Hepatocyte (in vitro differentiated cells): Measurements from ENCODE around the gene AMIGO3. TPM values are rescaled to one million over a fixed set of nuclear protein-coding genes. Genes with fewer than 3 reads are reported as not detected.

Experiments
- DNase-seq: peaks from one replicate; pipeline ENCODE4 v3.0.0-alpha.2; 2016; ENCODE audit warnings: low spot score
- H2AFZ ChIP-seq: fragments of 200-600 bp; sonication (generic); 2 replicates; pipeline ENCODE4 v1.6.0; 2016; ENCODE audit warnings: antibody characterized with exemption, mild to moderate bottlenecking
- H3K27ac ChIP-seq: fragments of 200-600 bp; sonication (generic); 2 replicates; pipeline ENCODE4 v1.5.1; 2016; ENCODE audit warnings: mild to moderate bottlenecking
- H3K27me3 ChIP-seq: fragments of 200-600 bp; sonication (generic); 2 replicates; pipeline ENCODE4 v1.6.1; 2016
- H3K36me3 ChIP-seq: fragments of 200-600 bp; sonication (generic); replicated peaks from 2 replicates; pipeline ENCODE4 v1.5.1; 2016; ENCODE audit warnings: low read depth; ENCODE audit not compliant: insufficient read depth
- H3K4me1 ChIP-seq: fragments of 200-600 bp; sonication (generic); 2 replicates; pipeline ENCODE4 v1.5.1; 2016; ENCODE audit warnings: mild to moderate bottlenecking, moderate library complexity; ENCODE audit not compliant: insufficient read depth
- H3K4me2 ChIP-seq: fragments of 200-600 bp; sonication (generic); 2 replicates; pipeline ENCODE4 v1.6.0; 2016
- H3K4me3 ChIP-seq: fragments of 200-600 bp; sonication (generic); 2 replicates; pipeline ENCODE4 v1.5.1; 2016; ENCODE audit warnings: mild to moderate bottlenecking
- H3K79me2 ChIP-seq: fragments of 200-600 bp; sonication (generic); 2 replicates; pipeline ENCODE4 v1.6.0; 2017; ENCODE audit warnings: mild to moderate bottlenecking
- H3K9me2 ChIP-seq: fragments of 200-600 bp; sonication (generic); replicated peaks from 2 replicates; pipeline ENCODE4 v1.6.0; 2017; ENCODE audit warnings: mild to moderate bottlenecking; ENCODE audit not compliant: insufficient read depth
- H3K9me3 ChIP-seq: fragments of 200-600 bp; sonication (generic); 2 replicates; pipeline ENCODE4 v1.5.1; 2016; ENCODE audit warnings: low read depth, mild to moderate bottlenecking
- H4K20me1 ChIP-seq: fragments of 200-600 bp; sonication (generic); 2 replicates; pipeline ENCODE4 v1.6.0; 2016; ENCODE audit warnings: mild to moderate bottlenecking; ENCODE audit not compliant: insufficient read depth, poor library complexity, severe bottlenecking
- EZH2 ChIP-seq: fragments of 200-600 bp; sonication (generic); IDR thresholded peaks from 2 replicates; pipeline ENCODE4 v1.6.1; 2016; ENCODE audit warnings: antibody characterized with exemption, mild to moderate bottlenecking, borderline replicate concordance
- EZH2phosphoT487 ChIP-seq: fragments of 200-600 bp; sonication (generic); IDR thresholded peaks from one replicate; pipeline ENCODE4 v1.6.1; 2018; ENCODE audit warnings: antibody characterized with exemption, mild to moderate bottlenecking, low read depth, moderate library complexity; ENCODE audit not compliant: unreplicated experiment, severe bottlenecking
- WGBS: methylation state at CpG from one replicate; pipeline ENCODE4 v1.1.6; 2016; ENCODE audit warnings: low lambda C conversion rate; ENCODE audit errors: missing lambda C conversion rate; 5-methylcytosine and 5-hydroxymethylcytosine counted together
- polyA plus RNA-seq: library from polyadenylated mRNA; unstranded; fragments of >200 nt; fragmentation: Nextera tagmentation; extraction: Ambion mirVana; gene quantifications from 2 replicates; pipeline ENCODE4 v1.2.1, GENCODE V29; 2016
- total RNA-seq: library from RNA; depleted of rRNA; stranded (reverse); fragments of >200 nt; gene quantifications from 2 replicates; pipeline ENCODE4 v1.2.3, GENCODE V29; 2014
- TF ChIP-seq, protein P1 (sequence below): fragments of 200-600 bp; sonication (generic); IDR thresholded peaks from 2 replicates; pipeline ENCODE4 v1.5.1; 2016; ENCODE audit warnings: antibody characterized with exemption, mild to moderate bottlenecking; ENCODE audit not compliant: poor library complexity

Gene AMIGO3
- total and polyA plus RNA-seq, 2 experiments from 2014 or later, result 0.57 to 1.7 TPM

DNA sequence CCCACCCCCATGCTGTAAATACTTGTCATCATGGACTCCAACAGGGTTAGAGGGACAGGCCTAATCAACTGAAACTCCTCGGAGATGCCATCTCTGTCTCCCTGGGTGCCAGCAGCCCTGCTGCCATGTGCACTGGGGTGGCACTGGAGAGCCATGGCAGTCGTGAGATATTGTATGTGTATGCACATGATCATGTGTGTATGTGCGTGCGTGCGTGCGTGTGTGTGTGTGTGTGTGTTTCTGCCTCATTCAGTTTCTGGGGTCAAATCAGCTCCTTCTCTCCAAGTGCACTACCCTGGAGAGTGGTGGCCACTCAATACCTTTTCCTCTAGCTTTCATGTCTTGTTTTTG is 48.6 kb downstream of the AMIGO3 start:
- H2AFZ ChIP-seq, result no peak overlapping the region
- no peak overlapping the region for H3K27ac ChIP-seq
- no peaks in the 10 kb centered on the region for H3K36me3 ChIP-seq
- no peak overlapping the region for H3K4me3 ChIP-seq
- peaks cover 9% of the 10 kb centered on the region for H3K79me2 ChIP-seq
- no peak for DNase-seq
- no peaks in the 10 kb centered on the region for H3K9me2 ChIP-seq
- H4K20me1 ChIP-seq, result no peaks in the 10 kb centered on the region
- no peak overlapping the region for H3K4me2 ChIP-seq
- H3K4me1 ChIP-seq, result peaks cover 42% of the 10 kb centered on the region
- no peaks in the 10 kb centered on the region for H3K9me3 ChIP-seq
- TF ChIP-seq, protein P1, sequence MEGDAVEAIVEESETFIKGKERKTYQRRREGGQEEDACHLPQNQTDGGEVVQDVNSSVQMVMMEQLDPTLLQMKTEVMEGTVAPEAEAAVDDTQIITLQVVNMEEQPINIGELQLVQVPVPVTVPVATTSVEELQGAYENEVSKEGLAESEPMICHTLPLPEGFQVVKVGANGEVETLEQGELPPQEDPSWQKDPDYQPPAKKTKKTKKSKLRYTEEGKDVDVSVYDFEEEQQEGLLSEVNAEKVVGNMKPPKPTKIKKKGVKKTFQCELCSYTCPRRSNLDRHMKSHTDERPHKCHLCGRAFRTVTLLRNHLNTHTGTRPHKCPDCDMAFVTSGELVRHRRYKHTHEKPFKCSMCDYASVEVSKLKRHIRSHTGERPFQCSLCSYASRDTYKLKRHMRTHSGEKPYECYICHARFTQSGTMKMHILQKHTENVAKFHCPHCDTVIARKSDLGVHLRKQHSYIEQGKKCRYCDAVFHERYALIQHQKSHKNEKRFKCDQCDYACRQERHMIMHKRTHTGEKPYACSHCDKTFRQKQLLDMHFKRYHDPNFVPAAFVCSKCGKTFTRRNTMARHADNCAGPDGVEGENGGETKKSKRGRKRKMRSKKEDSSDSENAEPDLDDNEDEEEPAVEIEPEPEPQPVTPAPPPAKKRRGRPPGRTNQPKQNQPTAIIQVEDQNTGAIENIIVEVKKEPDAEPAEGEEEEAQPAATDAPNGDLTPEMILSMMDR, result no peak
- TF ChIP-seq EZH2phosphoT487, result no peak
- no peak for TF ChIP-seq EZH2
- H3K27me3 ChIP-seq, result no peaks in the 10 kb centered on the region
- WGBS, result 77% methylated on average over 6 of the region's 6 CpGs

DNA sequence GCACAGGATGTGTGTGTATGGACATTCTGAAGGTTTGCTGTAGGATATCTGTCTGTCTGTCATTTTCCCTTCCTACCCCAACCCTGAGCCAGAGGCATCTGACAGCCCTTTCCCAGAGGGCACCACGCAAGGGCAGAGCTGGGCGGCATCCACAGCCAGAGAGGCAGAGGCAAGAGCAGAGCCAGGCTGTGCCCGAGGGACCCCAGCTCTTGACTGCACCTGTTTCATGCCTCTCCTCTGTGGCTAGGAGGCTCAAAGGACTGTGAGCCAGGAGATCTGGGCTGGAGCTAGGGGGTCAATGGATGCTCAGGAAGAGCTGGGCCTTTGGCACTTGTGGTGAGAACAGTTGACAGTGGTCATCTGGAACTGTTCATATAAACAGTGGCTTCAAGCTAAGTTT is 50.1 kb downstream of the AMIGO3 start:
- Histone ChIP-seq H2AFZ (no peak overlapping the region), H3K4me3 (no peak overlapping the region), H3K79me2 (no peaks in the 10 kb centered on the region), H3K4me1 (peaks cover 37% of the 10 kb centered on the region), H3K27ac (no peak overlapping the region), H3K27me3 (no peaks in the 10 kb centered on the region), H3K9me3 (no peaks in the 10 kb centered on the region), H3K9me2 (no peaks in the 10 kb centered on the region), H3K4me2 (no peak overlapping the region), H4K20me1 (no peaks in the 10 kb centered on the region), H3K36me3 (no peaks in the 10 kb centered on the region)
- no peak for DNase-seq
- TF ChIP-seq, protein P1, result no peak
- TF ChIP-seq EZH2phosphoT487 (no peak), EZH2 (no peak)
- 93% methylated on average over 3 of the region's 3 CpGs for WGBS

DNA sequence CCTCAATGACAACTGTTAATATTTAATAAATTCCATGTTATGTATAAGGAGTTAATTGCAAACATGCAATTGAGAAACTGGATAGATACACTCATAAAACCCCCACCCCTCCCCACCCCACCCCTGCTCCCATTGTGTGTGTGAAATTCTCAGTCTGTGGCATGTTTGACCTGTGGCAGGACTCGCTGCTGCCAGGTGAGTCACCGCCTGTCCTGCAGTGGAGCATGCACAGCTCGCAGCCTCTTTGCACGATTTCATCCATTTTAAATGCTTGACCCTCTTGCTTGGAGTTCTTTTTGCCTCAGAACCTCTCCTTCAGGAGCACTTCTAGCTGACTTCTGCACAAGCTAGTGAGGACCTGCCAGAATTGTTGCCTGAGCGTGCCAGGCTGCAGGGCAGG is 50.6 kb downstream of the AMIGO3 start:
- H4K20me1 ChIP-seq, result no peaks in the 10 kb centered on the region
- DNase-seq, result peak; percentile 32
- H2AFZ ChIP-seq, result no peak overlapping the region
- no peaks in the 10 kb centered on the region for H3K9me2 ChIP-seq
- H3K4me2 ChIP-seq, result peak overlapping the region; percentile 15
- H3K9me3 ChIP-seq, result no peaks in the 10 kb centered on the region
- no peaks in the 10 kb centered on the region for H3K79me2 ChIP-seq
- peak overlapping the region; percentile 73 for H3K27ac ChIP-seq
- no peak for TF ChIP-seq EZH2phosphoT487
- TF ChIP-seq, protein P1, result no peak
- no peak for TF ChIP-seq EZH2
- no peak overlapping the region for H3K4me3 ChIP-seq
- H3K36me3 ChIP-seq, result no peaks in the 10 kb centered on the region
- H3K27me3 ChIP-seq, result no peaks in the 10 kb centered on the region
- peaks cover 37% of the 10 kb centered on the region for H3K4me1 ChIP-seq
- 53% methylated on average over 5 of the region's 5 CpGs for WGBS

DNA sequence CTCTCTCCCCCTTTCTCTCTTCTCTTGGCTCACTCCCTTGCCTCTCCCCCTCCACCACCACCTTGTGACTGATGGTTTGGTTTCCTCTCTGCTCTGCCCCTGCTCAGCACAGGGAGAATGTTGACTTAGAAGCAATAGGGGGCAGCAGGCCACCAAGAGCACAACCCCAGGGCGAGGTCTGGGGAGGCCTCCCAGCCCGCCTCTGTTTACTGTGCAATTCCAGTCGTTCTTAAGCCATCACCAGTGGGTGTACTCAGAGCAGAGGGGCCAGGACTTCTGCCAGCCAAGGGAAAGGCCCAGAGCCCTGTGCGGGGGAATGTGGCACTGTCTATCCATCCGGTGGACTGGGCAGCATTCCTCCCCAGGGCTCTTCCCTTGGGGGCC is 51.1 kb downstream of the AMIGO3 start:
- peak overlapping the region; percentile 73 for H3K27ac ChIP-seq
- TF ChIP-seq, protein P1, result no peak
- TF ChIP-seq EZH2 (no peak), EZH2phosphoT487 (no peak)
- H3K79me2 ChIP-seq, result no peaks in the 10 kb centered on the region
- no peaks in the 10 kb centered on the region for H3K27me3 ChIP-seq
- H3K4me2 ChIP-seq, result peak overlapping the region; percentile 15
- no peak overlapping the region for H3K4me3 ChIP-seq
- H3K9me2 ChIP-seq, result no peaks in the 10 kb centered on the region
- no peaks in the 10 kb centered on the region for H3K9me3 ChIP-seq
- peaks cover 37% of the 10 kb centered on the region for H3K4me1 ChIP-seq
- 32% methylated on average over 5 of the region's 5 CpGs for WGBS
- peak; percentile 33 for DNase-seq
- no peaks in the 10 kb centered on the region for H3K36me3 ChIP-seq
- H2AFZ ChIP-seq, result no peak overlapping the region
- no peaks in the 10 kb centered on the region for H4K20me1 ChIP-seq
